ENCODE data around the gene HKDC1.

GRCh38 chr10:69242040-69242851 is 22.1 kb downstream of the HKDC1 start:
- TF ChIP-seq POLR2A (IDR thresholded peaks at IDR 0.05; ENCODE audit: low read length), result peak; percentile 48
- TF ChIP-seq GATA1 (IDR thresholded peaks at IDR 0.05; ENCODE audit: low read depth, low read length), result no peak
